Activated T-cell treated with anti-CD3 and anti-CD28 coated beads, Interleukin-2, amount 50 U/mL, for 24 hours (primary cell): Measurements from ENCODE around the gene ING2.
"Not testable (repeated sequence)": the region's sequence is repeated elsewhere in the genome, so short reads cannot be mapped to it uniquely, and the experiment has no call there.

ENCODE experiments used
- DNase-seq: peaks from one replicate; pipeline ENCODE4 v3.0.0-alpha.2; 2020
- H3K27ac Mint-ChIP-seq: 2 replicates; pipeline ENCODE4 v1.8.0; 2020; ENCODE audit warnings: mild to moderate bottlenecking, mixed read lengths
- H3K27me3 Mint-ChIP-seq: 2 replicates; pipeline ENCODE4 v1.8.0; 2020; ENCODE audit warnings: mixed read lengths
- H3K36me3 Mint-ChIP-seq: 2 replicates; pipeline ENCODE4 v1.8.0; 2020; ENCODE audit warnings: low read depth, mixed read lengths
- H3K4me1 Mint-ChIP-seq: 2 replicates; pipeline ENCODE4 v1.8.0; 2020; ENCODE audit warnings: low read depth, mixed read lengths
- H3K4me3 Mint-ChIP-seq: 2 replicates; pipeline ENCODE4 v1.8.0; 2020; ENCODE audit warnings: mild to moderate bottlenecking, moderate library complexity, mixed read lengths
- H3K9me3 Mint-ChIP-seq: 2 replicates; pipeline ENCODE4 v1.8.0; 2020; ENCODE audit warnings: mixed read lengths

Gene ING2, protein sequence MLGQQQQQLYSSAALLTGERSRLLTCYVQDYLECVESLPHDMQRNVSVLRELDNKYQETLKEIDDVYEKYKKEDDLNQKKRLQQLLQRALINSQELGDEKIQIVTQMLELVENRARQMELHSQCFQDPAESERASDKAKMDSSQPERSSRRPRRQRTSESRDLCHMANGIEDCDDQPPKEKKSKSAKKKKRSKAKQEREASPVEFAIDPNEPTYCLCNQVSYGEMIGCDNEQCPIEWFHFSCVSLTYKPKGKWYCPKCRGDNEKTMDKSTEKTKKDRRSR

GRCh38 chr4:183504930-183505610 is at the start of gene ING2:
ING2 (plus strand) TSS chr4:183505058; CDS start chr4:183505196, 138 bp downstream.
- Mint-ChIP-seq H3K27me3 (no peaks in the 10 kb centered on the region), H3K27ac (peak within 1 kb of the TSS; percentile 99), H3K9me3 (no peaks in the 10 kb centered on the region), H3K4me3 (peak within 1 kb of the TSS; percentile 94), H3K4me1 (peaks cover 40% of the 10 kb centered on the region), H3K36me3 (peaks cover 10% of the 10 kb centered on the region)
- DNase-seq, result no peak

DNA sequence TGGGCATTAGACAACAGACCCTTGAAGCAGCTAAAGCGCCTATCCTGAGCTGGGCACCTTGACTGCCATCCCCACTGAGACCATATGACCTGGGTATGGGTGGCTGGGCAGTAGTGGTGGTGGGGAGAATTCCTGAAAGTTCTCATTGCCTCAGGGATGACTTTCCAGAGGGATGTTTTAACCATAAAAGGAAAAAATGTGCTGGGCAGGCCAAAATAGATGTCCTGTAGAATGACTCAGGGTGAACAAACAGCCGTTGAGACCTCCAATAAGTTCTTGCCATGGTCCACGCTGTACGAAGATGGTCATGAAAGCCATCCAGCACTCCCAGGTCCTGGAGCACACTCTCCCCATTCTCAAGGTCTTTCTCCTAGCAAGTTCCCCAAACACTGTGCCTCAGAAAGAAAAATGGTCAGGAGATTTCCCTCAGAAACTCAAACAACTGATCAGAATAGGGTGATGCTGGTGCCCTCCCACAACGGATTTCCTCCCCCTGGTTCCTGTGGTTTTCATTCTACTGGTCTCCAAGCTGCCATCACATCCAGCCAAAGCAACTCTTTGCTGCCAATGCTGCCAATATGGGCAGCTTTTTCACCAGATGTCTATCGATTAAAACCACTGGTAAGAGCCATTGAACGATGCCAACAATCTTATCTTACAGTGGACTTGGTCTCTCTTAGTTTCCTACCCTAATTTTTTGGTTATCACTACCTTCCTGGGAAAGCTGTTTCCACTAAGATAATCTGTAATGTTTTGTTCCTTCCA is 49.2 kb upstream of the ING2 start:
- peaks cover 18% of the 10 kb centered on the region for H3K4me1 Mint-ChIP-seq
- peak overlapping the region; percentile 70 for H3K27ac Mint-ChIP-seq
- H3K4me3 Mint-ChIP-seq, result no peak overlapping the region
- no peak for DNase-seq
- H3K27me3 Mint-ChIP-seq, result no peaks in the 10 kb centered on the region
- no peaks in the 10 kb centered on the region for H3K9me3 Mint-ChIP-seq
- peaks cover 53% of the 10 kb centered on the region for H3K36me3 Mint-ChIP-seq

DNA sequence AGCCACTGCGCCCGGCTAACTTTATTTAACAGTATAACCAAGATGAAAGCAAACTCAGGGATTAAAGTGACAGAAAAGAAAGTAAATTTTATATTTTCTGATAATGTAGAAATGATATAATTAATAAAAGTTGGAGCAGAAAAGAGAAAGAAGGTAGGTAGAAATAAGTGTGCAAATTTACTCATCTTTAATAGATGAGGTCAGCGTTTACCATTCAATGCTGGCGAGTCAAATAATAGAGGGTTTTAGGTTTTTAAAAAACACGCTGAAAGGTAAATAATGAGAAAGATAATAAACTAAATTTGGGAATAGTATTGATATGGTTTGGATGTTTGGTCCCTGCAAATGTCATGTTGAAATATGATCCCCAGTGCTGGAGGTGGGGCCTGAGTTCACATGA is 46.9 kb upstream of the ING2 start:
- Mint-ChIP-seq H3K4me3 (no peak overlapping the region), H3K27ac (no peak overlapping the region), H3K36me3 (peaks cover 31% of the 10 kb centered on the region), H3K4me1 (peaks cover 15% of the 10 kb centered on the region), H3K9me3 (no peaks in the 10 kb centered on the region), H3K27me3 (no peaks in the 10 kb centered on the region)
- no peak for DNase-seq

DNA sequence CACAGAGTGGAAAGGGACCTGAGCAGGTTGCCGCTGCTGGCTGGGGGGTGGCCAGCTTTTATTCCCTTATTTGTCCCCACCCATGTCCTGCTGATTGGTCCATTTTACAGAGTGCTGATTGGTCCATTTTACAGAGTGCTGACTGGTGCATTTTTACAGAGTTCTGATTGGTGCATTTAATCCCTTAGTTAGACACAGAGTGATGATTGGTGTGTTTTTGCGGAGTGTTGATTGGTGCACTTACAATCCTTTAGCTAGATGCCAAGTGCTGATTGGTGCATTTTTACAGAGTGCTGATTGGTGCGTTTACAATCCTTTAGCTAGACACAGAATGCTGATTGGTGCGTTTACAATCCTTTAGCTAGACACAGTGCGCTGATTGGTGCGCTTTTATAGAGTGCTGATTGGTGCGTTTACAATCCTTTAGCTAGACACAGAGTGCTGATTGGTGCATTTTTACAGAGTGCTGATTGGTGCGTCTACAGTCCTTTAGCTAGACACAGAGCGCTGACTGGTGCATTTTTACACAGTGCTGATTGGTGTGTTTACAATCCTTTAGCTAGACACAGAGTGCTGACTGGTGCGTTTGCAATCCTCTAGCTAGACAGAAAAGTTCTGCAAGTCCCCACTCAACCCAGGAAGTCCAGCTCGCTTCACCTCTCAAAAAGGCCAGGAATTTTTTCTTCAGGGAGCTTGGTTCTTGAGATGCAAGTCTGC is 40.8 kb upstream of the ING2 start:
- H3K4me3 Mint-ChIP-seq, H3K4me1 Mint-ChIP-seq, H3K27ac Mint-ChIP-seq: not testable (repeated sequence)

DNA sequence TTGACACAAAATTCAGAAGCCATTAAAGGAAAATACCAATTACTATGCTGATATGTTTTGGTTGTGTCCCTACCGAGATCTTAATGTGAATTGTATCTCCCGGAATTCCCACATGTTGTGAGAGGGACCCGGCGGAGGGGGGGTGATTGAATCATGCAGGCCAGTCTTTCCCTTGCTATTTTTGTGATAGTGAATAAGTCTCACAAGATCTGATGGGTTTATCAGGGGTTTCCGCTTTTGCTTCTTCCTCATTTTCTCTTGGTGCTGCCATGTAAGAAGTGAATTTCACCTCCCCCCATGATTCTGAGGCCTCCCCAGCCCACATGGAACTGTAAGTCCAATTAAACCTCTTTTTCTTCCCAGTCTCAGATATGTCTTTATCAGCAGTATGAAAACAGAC is 39.0 kb upstream of the ING2 start:
- H3K27me3 Mint-ChIP-seq, DNase-seq, H3K36me3 Mint-ChIP-seq, H3K9me3 Mint-ChIP-seq, H3K4me1 Mint-ChIP-seq, H3K27ac Mint-ChIP-seq, H3K4me3 Mint-ChIP-seq: not testable (repeated sequence)

More for the DNA sequence above, 40.8 kb upstream of the ING2 start:
- H3K9me3 Mint-ChIP-seq, H3K36me3 Mint-ChIP-seq, H3K27me3 Mint-ChIP-seq, DNase-seq: not testable (repeated sequence)

GRCh38 chr4:183467246-183467645 is 37.6 kb upstream of the ING2 start:
- no peak overlapping the region for H3K4me3 Mint-ChIP-seq
- H3K27ac Mint-ChIP-seq, result no peak overlapping the region
- peaks cover under 1% of the 10 kb centered on the region for H3K4me1 Mint-ChIP-seq
- peaks cover 2% of the 10 kb centered on the region for H3K9me3 Mint-ChIP-seq
- H3K36me3 Mint-ChIP-seq, result peaks cover 3% of the 10 kb centered on the region
- no peaks in the 10 kb centered on the region for H3K27me3 Mint-ChIP-seq
- DNase-seq, result no peak

DNA sequence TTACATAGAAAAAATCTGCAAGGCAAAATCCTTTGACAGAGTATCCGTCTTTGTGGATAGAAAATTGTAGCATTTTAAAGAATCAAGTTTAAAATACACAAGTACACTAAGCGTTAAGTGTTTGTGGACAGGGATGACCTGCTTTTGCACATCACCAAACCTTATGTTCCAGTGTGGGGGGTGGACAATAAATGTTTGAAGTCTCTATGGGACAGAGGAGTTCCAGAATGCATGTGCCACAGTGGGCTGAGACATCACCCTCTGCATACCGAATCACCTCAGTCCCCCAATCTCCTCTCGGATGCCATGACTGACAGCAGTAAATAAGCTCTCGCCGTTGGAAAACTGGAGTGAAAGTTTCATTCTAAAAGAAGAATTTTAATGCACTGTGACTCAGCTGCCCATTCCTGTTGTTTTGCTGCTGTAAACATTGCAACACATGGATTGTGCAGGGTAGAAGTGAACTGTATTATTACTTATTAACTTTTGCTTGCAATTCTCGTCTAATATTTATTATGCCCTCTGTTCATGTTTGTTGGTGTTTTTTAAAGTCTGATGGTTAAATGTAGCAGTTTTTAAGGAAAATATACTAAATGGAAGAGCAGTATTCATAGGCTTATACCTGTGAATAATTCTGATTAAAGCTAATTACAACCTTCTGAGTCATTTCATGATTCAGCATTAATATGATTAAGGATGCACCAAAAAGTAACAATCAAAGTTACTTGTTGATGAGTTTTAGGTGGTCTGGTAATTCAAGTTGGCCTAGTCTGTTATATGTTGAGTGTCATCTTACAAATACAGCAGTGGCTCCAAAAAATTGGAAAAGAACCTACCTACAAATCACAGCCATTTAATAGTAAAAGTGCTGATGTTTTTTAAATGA is 36.4 kb upstream of the ING2 start:
- Mint-ChIP-seq H3K27ac (no peak overlapping the region), H3K9me3 (peaks cover 2% of the 10 kb centered on the region)

GRCh38 chr4:183469285-183469684 is 35.6 kb upstream of the ING2 start:
- Mint-ChIP-seq H3K4me1 (peaks cover 4% of the 10 kb centered on the region), H3K36me3 (peaks cover under 1% of the 10 kb centered on the region), H3K9me3 (no peaks in the 10 kb centered on the region), H3K27ac (no peak overlapping the region), H3K4me3 (no peak overlapping the region), H3K27me3 (no peaks in the 10 kb centered on the region)
- DNase-seq, result no peak

More for the DNA sequence above, 36.4 kb upstream of the ING2 start:
- H3K36me3 Mint-ChIP-seq, result peaks cover 2% of the 10 kb centered on the region
- no peaks in the 10 kb centered on the region for H3K27me3 Mint-ChIP-seq
- DNase-seq, result no peak
- no peak overlapping the region for H3K4me3 Mint-ChIP-seq
- H3K4me1 Mint-ChIP-seq, result peaks cover 4% of the 10 kb centered on the region

DNA sequence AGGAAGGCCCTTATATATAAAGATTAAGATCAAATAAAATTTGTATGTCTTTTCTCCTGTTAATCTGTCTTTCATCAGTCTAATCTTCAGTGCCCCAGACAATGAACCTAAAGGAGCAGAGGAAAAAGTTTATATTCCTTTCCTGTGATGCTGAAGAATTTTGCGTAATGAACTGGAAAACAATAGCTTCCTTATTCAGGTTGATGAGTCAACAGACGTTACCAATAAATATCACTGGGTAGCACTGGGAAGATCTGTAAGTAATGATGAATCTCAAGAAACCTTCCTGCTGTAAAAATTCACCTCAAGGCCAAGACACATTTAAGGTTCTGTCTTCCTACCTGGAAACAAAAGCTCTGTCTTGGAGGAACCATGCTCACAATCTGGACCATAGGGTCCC is 34.9 kb upstream of the ING2 start:
- no peaks in the 10 kb centered on the region for H3K9me3 Mint-ChIP-seq
- no peak overlapping the region for H3K27ac Mint-ChIP-seq
- DNase-seq, result no peak
- H3K4me3 Mint-ChIP-seq, result no peak overlapping the region
- no peaks in the 10 kb centered on the region for H3K36me3 Mint-ChIP-seq
- H3K4me1 Mint-ChIP-seq, result peaks cover 4% of the 10 kb centered on the region
- H3K27me3 Mint-ChIP-seq, result no peaks in the 10 kb centered on the region

DNA sequence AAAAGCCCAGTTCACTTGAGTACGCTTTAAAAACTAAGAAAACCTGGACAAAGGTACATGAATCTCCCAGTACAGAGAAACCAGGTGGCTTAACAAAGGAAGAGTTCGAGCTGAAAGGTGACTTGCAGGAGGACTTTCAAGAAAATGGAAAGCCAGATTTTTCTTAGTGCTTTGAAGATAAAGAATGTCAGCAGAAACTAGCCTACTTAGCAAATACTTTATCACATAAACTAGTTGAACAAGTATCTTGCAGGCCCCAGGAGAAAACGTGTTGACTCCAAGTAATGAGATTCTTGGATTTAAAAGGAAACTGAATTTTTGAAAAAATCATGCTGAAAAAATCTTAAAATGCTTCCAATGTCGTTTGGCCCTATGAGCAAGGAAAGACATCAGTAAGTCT is 34.0 kb upstream of the ING2 start:
- no peak for DNase-seq
- no peak overlapping the region for H3K27ac Mint-ChIP-seq
- H3K27me3 Mint-ChIP-seq, result no peaks in the 10 kb centered on the region
- H3K36me3 Mint-ChIP-seq, result no peaks in the 10 kb centered on the region
- peaks cover 4% of the 10 kb centered on the region for H3K4me1 Mint-ChIP-seq
- no peaks in the 10 kb centered on the region for H3K9me3 Mint-ChIP-seq
- H3K4me3 Mint-ChIP-seq, result no peak overlapping the region

DNA sequence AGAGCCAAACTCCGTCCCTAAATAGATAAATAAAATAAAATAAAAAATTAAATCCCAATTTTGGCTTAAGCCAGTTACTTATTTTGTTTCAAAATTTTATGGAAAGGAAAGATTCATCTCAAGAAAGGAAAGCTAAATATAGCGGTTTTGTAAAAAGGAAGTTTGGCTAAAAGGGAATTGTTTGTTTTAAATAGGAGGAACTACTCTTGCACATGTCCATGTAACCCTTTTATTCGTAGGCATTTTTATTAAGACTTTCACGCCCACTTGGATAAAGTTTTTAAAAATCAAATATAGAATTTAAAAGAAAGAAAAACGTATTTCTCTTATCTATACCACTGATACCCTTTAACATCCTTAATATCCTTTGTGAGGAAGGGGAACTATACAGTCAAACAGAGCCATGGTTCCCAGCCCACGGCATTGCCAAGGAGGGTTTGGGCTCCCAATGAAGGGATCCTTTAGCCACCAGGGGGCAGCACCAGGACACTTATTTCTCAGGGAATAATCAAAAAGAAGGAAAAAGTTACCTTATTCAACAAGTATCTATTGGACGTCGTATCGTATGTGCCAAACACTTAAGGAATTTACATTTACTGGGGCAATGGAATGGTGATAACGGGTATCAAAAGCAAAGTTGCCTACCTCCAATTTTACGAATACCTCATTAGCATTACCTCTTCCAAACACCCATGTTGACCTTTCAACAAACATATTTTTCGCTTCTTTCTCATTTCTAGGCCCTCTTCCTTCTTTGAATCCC is 32.7 kb upstream of the ING2 start:
- Mint-ChIP-seq H3K4me1 (peaks cover 4% of the 10 kb centered on the region), H3K4me3 (no peak overlapping the region), H3K27ac (no peak overlapping the region), H3K9me3 (no peaks in the 10 kb centered on the region), H3K36me3 (no peaks in the 10 kb centered on the region), H3K27me3 (no peaks in the 10 kb centered on the region)
- DNase-seq, result peak; percentile 83

- Mint-ChIP-seq H3K36me3 (no peaks in the 10 kb centered on the region), H3K9me3 (no peaks in the 10 kb centered on the region), H3K27me3 (no peaks in the 10 kb centered on the region), H3K27ac (no peak overlapping the region), H3K4me3 (no peak overlapping the region), H3K4me1 (no peaks in the 10 kb centered on the region)
- DNase-seq, result no peak
Observed at GRCh38 chr4:183478123-183478522, 26.7 kb upstream of the ING2 start.

GRCh38 chr4:183478926-183479325 is 25.9 kb upstream of the ING2 start:
- H3K36me3 Mint-ChIP-seq, result no peaks in the 10 kb centered on the region
- no peak overlapping the region for H3K4me3 Mint-ChIP-seq
- no peaks in the 10 kb centered on the region for H3K9me3 Mint-ChIP-seq
- no peaks in the 10 kb centered on the region for H3K4me1 Mint-ChIP-seq
- no peak for DNase-seq
- no peaks in the 10 kb centered on the region for H3K27me3 Mint-ChIP-seq
- no peak overlapping the region for H3K27ac Mint-ChIP-seq
